HG02798 (cell line): ENCODE measurements around the gene MRPL24.
A peak's percentile ranks its signal among the peaks of the same experiment; 100 is the strongest.
"Not testable (repeated sequence)": the region's sequence is repeated elsewhere in the genome, so short reads cannot be mapped to it uniquely, and the experiment has no call there.

Source experiments
- ATAC-seq: cut with Tn5 transposase; IDR thresholded peaks from one replicate; pipeline ENCODE4 v1.9.1; 2021; ENCODE audit warnings: mild to moderate bottlenecking; ENCODE audit not compliant: unreplicated experiment, poor library complexity

Gene MRPL24

GRCh38 chr1:156740741-156741480 is at the start of gene MRPL24:
MRPL24 (minus strand) TSS chr1:156741088; CDS start chr1:156738704, 2,384 bp downstream.
- ATAC-seq = peak; percentile 91

GRCh38 chr1:156789621-156790318 is 48.9 kb upstream of the MRPL24 start:
- no peak for ATAC-seq

- ATAC-seq = no peak
Measured at GRCh38 chr1:156788136-156788535, 47.2 kb upstream of the MRPL24 start.

GRCh38 chr1:156786640-156787039 is 45.8 kb upstream of the MRPL24 start:
- ATAC-seq = no peak

GRCh38 chr1:156785458-156785857 is 44.6 kb upstream of the MRPL24 start:
- ATAC-seq = no peak

GRCh38 chr1:156781585-156782186 is 40.8 kb upstream of the MRPL24 start:
- no peak for ATAC-seq

- ATAC-seq = no peak
Measured at GRCh38 chr1:156777573-156777972, 36.7 kb upstream of the MRPL24 start.

- no peak for ATAC-seq
Measured at GRCh38 chr1:156776942-156777341, 36.1 kb upstream of the MRPL24 start.

- no peak for ATAC-seq
Measured at GRCh38 chr1:156775799-156776198, 34.9 kb upstream of the MRPL24 start.

- ATAC-seq = no peak
Measured at GRCh38 chr1:156773607-156774006, 32.7 kb upstream of the MRPL24 start.

- no peak for ATAC-seq
Measured at GRCh38 chr1:156772728-156773497, 32.0 kb upstream of the MRPL24 start.

- ATAC-seq = no peak
Measured at GRCh38 chr1:156772222-156772621, 31.3 kb upstream of the MRPL24 start.

- no peak for ATAC-seq
Measured at GRCh38 chr1:156768610-156769295, 27.9 kb upstream of the MRPL24 start.

GRCh38 chr1:156767879-156768604 is 27.2 kb upstream of the MRPL24 start:
- peak; percentile 5 for ATAC-seq

GRCh38 chr1:156767101-156767878 is 26.4 kb upstream of the MRPL24 start, which contains the start of gene PRCC:
PRCC (plus strand) TSS chr1:156767535; CDS start chr1:156767772, 237 bp downstream.
- peak; percentile 95 for ATAC-seq

- peak; percentile 13 for ATAC-seq
Measured at GRCh38 chr1:156766298-156767100, 25.6 kb upstream of the MRPL24 start.

- ATAC-seq = no peak
Measured at GRCh38 chr1:156765666-156766065, 24.8 kb upstream of the MRPL24 start.

- ATAC-seq = not testable (repeated sequence)
Measured at GRCh38 chr1:156765136-156765535, 24.2 kb upstream of the MRPL24 start.
